ENCODE measurements around the gene OR1F1. TPM values are rescaled to one million over a fixed set of nuclear protein-coding genes. Genes with fewer than 3 reads are reported as not detected.
A peak's percentile ranks its signal among the peaks of the same experiment; 100 is the strongest.
"Not testable (repeated sequence)": the region's sequence is repeated elsewhere in the genome, so short reads cannot be mapped to it uniquely, and the experiment has no call there.

OR1F1 gene
- total RNA-seq, 1 donor from 2014 or later, result not detected

- DNase-seq (ENCODE audit: low read depth in 2 of 2), result no peak
These were observed 13.9 kb upstream of the OR1F1 start for GRCh38 chr16:3173892-3174617.

GRCh38 chr16:3174618-3175148 is 13.3 kb upstream of the OR1F1 start:
- no peak for DNase-seq (ENCODE audit: low read depth in 2 of 2)

- DNase-seq (ENCODE audit: low read depth in 2 of 2), result peak in 1 of 2 donors; percentile 29
These were observed 12.6 kb upstream of the OR1F1 start for GRCh38 chr16:3175157-3176093.

- DNase-seq (ENCODE audit: low read depth in 2 of 2), result no peak
These were observed 8.4 kb upstream of the OR1F1 start for GRCh38 chr16:3179651-3180050.

- no peak for DNase-seq (ENCODE audit: low read depth in 2 of 2)
These were observed 7.5 kb upstream of the OR1F1 start for GRCh38 chr16:3180445-3180878.

- DNase-seq (ENCODE audit: low read depth in 2 of 2), result not testable (repeated sequence)
These were observed 5.8 kb upstream of the OR1F1 start for GRCh38 chr16:3182293-3182607.

- peak in 1 of 2 donors; percentile 44 for DNase-seq (ENCODE audit: low read depth in 2 of 2)
These were observed 5.2 kb upstream of the OR1F1 start for GRCh38 chr16:3182608-3183444.

GRCh38 chr16:3183445-3184139 is 4.4 kb upstream of the OR1F1 start:
- no peak for DNase-seq (ENCODE audit: low read depth in 2 of 2)

- DNase-seq (ENCODE audit: low read depth in 2 of 2), result no peak
These were observed 886 bp upstream of the OR1F1 start for GRCh38 chr16:3186946-3187690.

GRCh38 chr16:3188675-3188924 is 596 bp downstream of the OR1F1 start:
- no peak for DNase-seq (ENCODE audit: low read depth in 2 of 2)

- peak in 1 of 2 donors; percentile 57 for DNase-seq (ENCODE audit: low read depth in 2 of 2)
These were observed 1.2 kb downstream of the OR1F1 start for GRCh38 chr16:3188925-3189825.

- no peak for DNase-seq (ENCODE audit: low read depth in 2 of 2)
These were observed 1.9 kb downstream of the OR1F1 start for GRCh38 chr16:3189869-3190268.

GRCh38 chr16:3190949-3191353 is 2.9 kb downstream of the OR1F1 start:
- no peak for DNase-seq (ENCODE audit: low read depth in 2 of 2)

- no peak for DNase-seq (ENCODE audit: low read depth in 2 of 2)
These were observed 4.5 kb downstream of the OR1F1 start for GRCh38 chr16:3192476-3193019.

GRCh38 chr16:3193221-3194212 is 5.5 kb downstream of the OR1F1 start:
- no peak for DNase-seq (ENCODE audit: low read depth in 2 of 2)

- no peak for DNase-seq (ENCODE audit: low read depth in 2 of 2)
These were observed 6.8 kb downstream of the OR1F1 start for GRCh38 chr16:3194792-3195191.

- DNase-seq (ENCODE audit: low read depth in 2 of 2), result no peak
These were observed 8.0 kb downstream of the OR1F1 start for GRCh38 chr16:3195975-3196374.

Data from lung microvascular endothelial cell (primary cell).